ENCODE data around the gene MIXL1. TPM values are rescaled to one million over a fixed set of nuclear protein-coding genes. Genes with fewer than 3 reads are reported as not detected.
A peak's percentile ranks its signal among the peaks of the same experiment; 100 is the strongest.

MIXL1 gene
- total and polyA plus RNA-seq, 2 of the 13 experiments (the other 11 are each of a cell fraction or from before 2014, with no cell fraction given): 7.6 to 18.5 TPM

DNA sequence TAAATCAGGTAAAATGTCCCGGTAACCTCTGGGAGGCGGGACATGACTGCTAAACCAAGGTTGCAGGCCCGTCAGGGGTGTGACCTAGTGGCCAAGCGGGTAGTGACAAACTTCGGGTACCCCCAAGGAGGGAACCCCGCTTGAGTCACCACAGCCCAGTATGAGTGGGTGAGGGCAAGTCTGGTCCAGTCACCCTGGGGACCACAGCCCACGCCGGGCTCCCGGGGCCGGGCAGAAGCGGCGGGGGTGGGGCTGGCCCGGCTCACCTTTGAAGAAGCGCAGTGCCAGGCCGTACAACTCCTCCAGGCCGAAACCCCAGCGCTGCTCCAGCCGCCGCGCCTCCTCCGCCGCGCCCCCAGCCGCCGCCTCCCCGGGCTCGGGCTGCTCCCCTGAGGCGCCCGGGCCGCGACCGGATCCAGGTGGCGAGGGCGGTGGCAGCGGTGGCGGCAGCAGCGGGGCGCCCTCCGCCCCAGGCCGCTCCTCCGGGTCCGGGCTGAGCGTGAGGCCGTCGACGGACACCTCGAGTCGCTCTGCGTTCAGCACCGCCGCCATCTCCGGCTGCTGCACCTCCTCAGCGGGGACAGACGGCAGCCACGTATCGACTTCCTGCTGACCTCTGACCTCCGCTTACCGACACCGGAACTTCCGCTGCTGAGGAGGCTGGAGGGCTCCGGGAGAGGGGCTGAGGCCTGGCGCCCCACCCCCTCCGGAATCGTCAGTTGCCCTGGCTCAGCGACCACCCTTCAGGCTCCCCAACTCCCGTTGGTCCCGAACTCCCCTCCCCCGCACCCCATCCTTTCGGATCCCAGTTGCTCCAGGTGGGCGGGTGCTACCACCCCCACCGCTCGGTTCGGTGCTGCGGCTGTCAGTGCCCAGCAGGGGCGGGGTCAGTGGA is 37.1 kb upstream of the MIXL1 start, which contains the start of gene ACBD3 (continued):
- no peak for TF ChIP-seq ZNF253 (CRISPR knock-in tag; IDR thresholded peaks at IDR 0.05; ENCODE audit: borderline replicate concordance)
- peak; percentile 78; the same call in 1 of the 2 replicates for TF ChIP-seq SPEN (CRISPR knock-in tag; IDR thresholded peaks at IDR 0.05; ENCODE audit: low read depth)
- TF ChIP-seq ZNF556 (CRISPR knock-in tag; IDR thresholded peaks at IDR 0.05; ENCODE audit: borderline replicate concordance): 0 out of 2 replicates have a peak, but pooled peaks have one; percentile 83
- peak; percentile 55 for TF ChIP-seq MAX (IDR thresholded peaks at IDR 0.05)
- TF ChIP-seq HMGXB4 (CRISPR knock-in tag; IDR thresholded peaks at IDR 0.05; ENCODE audit: borderline replicate concordance in 1 of 2, low read depth in 1 of 2): peak; percentile 89 to 91
- TF ChIP-seq ZNF44 (CRISPR knock-in tag; IDR thresholded peaks at IDR 0.05): 0 out of 2 replicates have a peak, but pooled peaks have one; percentile 67
- TF ChIP-seq, protein P1, sequence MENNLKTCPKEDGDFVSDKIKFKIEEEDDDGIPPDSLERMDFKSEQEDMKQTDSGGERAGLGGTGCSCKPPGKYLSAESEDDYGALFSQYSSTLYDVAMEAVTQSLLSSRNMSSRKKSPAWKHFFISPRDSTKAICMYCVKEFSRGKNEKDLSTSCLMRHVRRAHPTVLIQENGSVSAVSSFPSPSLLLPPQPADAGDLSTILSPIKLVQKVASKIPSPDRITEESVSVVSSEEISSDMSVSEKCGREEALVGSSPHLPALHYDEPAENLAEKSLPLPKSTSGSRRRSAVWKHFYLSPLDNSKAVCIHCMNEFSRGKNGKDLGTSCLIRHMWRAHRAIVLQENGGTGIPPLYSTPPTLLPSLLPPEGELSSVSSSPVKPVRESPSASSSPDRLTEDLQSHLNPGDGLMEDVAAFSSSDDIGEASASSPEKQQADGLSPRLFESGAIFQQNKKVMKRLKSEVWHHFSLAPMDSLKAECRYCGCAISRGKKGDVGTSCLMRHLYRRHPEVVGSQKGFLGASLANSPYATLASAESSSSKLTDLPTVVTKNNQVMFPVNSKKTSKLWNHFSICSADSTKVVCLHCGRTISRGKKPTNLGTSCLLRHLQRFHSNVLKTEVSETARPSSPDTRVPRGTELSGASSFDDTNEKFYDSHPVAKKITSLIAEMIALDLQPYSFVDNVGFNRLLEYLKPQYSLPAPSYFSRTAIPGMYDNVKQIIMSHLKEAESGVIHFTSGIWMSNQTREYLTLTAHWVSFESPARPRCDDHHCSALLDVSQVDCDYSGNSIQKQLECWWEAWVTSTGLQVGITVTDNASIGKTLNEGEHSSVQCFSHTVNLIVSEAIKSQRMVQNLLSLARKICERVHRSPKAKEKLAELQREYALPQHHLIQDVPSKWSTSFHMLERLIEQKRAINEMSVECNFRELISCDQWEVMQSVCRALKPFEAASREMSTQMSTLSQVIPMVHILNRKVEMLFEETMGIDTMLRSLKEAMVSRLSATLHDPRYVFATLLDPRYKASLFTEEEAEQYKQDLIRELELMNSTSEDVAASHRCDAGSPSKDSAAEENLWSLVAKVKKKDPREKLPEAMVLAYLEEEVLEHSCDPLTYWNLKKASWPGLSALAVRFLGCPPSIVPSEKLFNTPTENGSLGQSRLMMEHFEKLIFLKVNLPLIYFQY (CRISPR knock-in tag; IDR thresholded peaks at IDR 0.05; ENCODE audit: borderline replicate concordance): 0 out of 2 replicates have a peak, but pooled peaks have one; percentile 18
- no peak for TF ChIP-seq HNF1A (IDR thresholded peaks at IDR 0.05; ENCODE audit: low read depth)
- TF ChIP-seq HNF1A (CRISPR knock-in tag; IDR thresholded peaks at IDR 0.05; ENCODE audit: borderline replicate concordance): peak; percentile 36; the same call in 1 of the 2 replicates
- peak; percentile 69 for TF ChIP-seq AGO1 (IDR thresholded peaks at IDR 0.05; ENCODE audit: low read depth, low read length, poor library complexity, severe bottlenecking)
- TF ChIP-seq, protein P2, sequence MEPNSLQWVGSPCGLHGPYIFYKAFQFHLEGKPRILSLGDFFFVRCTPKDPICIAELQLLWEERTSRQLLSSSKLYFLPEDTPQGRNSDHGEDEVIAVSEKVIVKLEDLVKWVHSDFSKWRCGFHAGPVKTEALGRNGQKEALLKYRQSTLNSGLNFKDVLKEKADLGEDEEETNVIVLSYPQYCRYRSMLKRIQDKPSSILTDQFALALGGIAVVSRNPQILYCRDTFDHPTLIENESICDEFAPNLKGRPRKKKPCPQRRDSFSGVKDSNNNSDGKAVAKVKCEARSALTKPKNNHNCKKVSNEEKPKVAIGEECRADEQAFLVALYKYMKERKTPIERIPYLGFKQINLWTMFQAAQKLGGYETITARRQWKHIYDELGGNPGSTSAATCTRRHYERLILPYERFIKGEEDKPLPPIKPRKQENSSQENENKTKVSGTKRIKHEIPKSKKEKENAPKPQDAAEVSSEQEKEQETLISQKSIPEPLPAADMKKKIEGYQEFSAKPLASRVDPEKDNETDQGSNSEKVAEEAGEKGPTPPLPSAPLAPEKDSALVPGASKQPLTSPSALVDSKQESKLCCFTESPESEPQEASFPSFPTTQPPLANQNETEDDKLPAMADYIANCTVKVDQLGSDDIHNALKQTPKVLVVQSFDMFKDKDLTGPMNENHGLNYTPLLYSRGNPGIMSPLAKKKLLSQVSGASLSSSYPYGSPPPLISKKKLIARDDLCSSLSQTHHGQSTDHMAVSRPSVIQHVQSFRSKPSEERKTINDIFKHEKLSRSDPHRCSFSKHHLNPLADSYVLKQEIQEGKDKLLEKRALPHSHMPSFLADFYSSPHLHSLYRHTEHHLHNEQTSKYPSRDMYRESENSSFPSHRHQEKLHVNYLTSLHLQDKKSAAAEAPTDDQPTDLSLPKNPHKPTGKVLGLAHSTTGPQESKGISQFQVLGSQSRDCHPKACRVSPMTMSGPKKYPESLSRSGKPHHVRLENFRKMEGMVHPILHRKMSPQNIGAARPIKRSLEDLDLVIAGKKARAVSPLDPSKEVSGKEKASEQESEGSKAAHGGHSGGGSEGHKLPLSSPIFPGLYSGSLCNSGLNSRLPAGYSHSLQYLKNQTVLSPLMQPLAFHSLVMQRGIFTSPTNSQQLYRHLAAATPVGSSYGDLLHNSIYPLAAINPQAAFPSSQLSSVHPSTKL (CRISPR knock-in tag; IDR thresholded peaks at IDR 0.05): peak; percentile 53
